GM12878 (cell line): ENCODE measurements around the gene NUAK1. TPM values are rescaled to one million over a fixed set of nuclear protein-coding genes. Genes with fewer than 3 reads are reported as not detected.

Source experiments
- ATAC-seq: fragments of 200-7000 bp; cut with Tn5 transposase; 3 replicates; pipeline ENCODE4 v1.9.1; 2020; ENCODE audit warnings: mild to moderate bottlenecking, moderate library complexity
- BruUV-seq: library from RNA; stranded (reverse); fragments of 400-500 nt; replicated peaks from 2 replicates; lab custom pipeline; 2021; lab: Mats Ljungman, UMichigan
- CTCF ChIA-PET: fragments of 300-600 bp; sonication (Branson Sonifier 250); formaldehyde crosslinking; extraction: SDS; loops from one replicate; lab custom pipeline; 2021; ENCODE audit warnings: inconsistent platforms; lab: Yijun Ruan, JAX
- POLR2A ChIA-PET: fragments of 350-600 bp; formaldehyde crosslinking; extraction: SDS; loops from one replicate; lab custom pipeline; 2021; ENCODE audit warnings: inconsistent platforms; lab: Charles Lee
- RAD21 ChIA-PET: fragments of 300-600 bp; sonication (Branson Sonifier 250); formaldehyde crosslinking; loops from one replicate; lab custom pipeline; 2023; ENCODE audit warnings: antibody characterized with exemption; ENCODE audit not compliant: unreplicated experiment; lab: Charles Lee
- SMC1A ChIA-PET: fragments of 300-600 bp; sonication (Branson Sonifier 250); formaldehyde crosslinking; loops from one replicate; lab custom pipeline; 2023; ENCODE audit not compliant: unreplicated experiment, uncharacterized antibody; lab: Charles Lee
- DNase-seq: peaks from one replicate; pipeline ENCODE4 v3.0.0-alpha.2; 2011; ENCODE audit warnings: low read depth, low spot score
- FAIRE-seq: peaks from 3 replicates; lab custom pipeline; 2011; peaks lifted over from hg19 to GRCh38; lab: Jason Lieb, UNC
- H2AFZ ChIP-seq: 2 replicates; pipeline ENCODE4 v1.6.0; 2011; ENCODE audit warnings: low read depth, low read length, control low read depth; ENCODE audit not compliant: control insufficient read depth
- H3K27ac ChIP-seq: 2 replicates; pipeline ENCODE4 v1.5.1; 2011; ENCODE audit warnings: control low read depth; ENCODE audit not compliant: control insufficient read depth, insufficient read depth
- H3K27me3 ChIP-seq, 2 experiments: replicated peaks in 1 of 2; 2 replicates each; pipeline versions ENCODE4 v1.6.0 to v1.6.1; 2011; ENCODE audit warnings: low read length in 1 of 2; ENCODE audit not compliant: control insufficient read depth in 2 of 2, insufficient read depth in 2 of 2
- H3K36me3 ChIP-seq, 2 experiments: 2 replicates each; pipeline ENCODE4 v1.5.1; 2011; ENCODE audit warnings: low read length in 1 of 2; ENCODE audit not compliant: control insufficient read depth in 2 of 2, insufficient read depth in 2 of 2
- H3K4me1 ChIP-seq: 2 replicates; pipeline ENCODE4 v1.6.1; 2011; ENCODE audit warnings: mild to moderate bottlenecking, low read length, moderate library complexity, mixed read lengths; ENCODE audit not compliant: control insufficient read depth, insufficient read depth
- H3K4me2 ChIP-seq: 2 replicates; pipeline ENCODE4 v1.6.0; 2011; ENCODE audit warnings: control low read depth; ENCODE audit not compliant: control insufficient read depth, insufficient read depth
- H3K4me3 ChIP-seq: fragments of 200-600 bp; sonication (generic); 2 replicates; pipeline ENCODE4 v1.5.1; 2016
- H3K79me2 ChIP-seq: 2 replicates; pipeline ENCODE4 v1.6.0; 2011; ENCODE audit warnings: low read length; ENCODE audit not compliant: control insufficient read depth, insufficient read depth
- H3K9ac ChIP-seq: 2 replicates; pipeline ENCODE4 v1.8.0; 2011; ENCODE audit warnings: low read length, control low read depth, mixed read lengths; ENCODE audit not compliant: control insufficient read depth, insufficient read depth
- H3K9me3 ChIP-seq: replicated peaks from 3 replicates; pipeline ENCODE4 v1.5.1; 2011; ENCODE audit warnings: mild to moderate bottlenecking, low read length; ENCODE audit not compliant: control insufficient read depth, insufficient read depth
- H4K20me1 ChIP-seq: 2 replicates; pipeline ENCODE4 v1.6.0; 2011; ENCODE audit not compliant: control insufficient read depth, insufficient read depth
- ASH2L ChIP-seq: fragments of 300-600, 200-600 bp; sonication (generic); IDR thresholded peaks from 2 replicates; pipeline ENCODE4 v1.6.1; 2017; ENCODE audit warnings: low read depth, mild to moderate bottlenecking, borderline replicate concordance
- BHLHE40 ChIP-seq, 2 experiments: fragments of 450-650 bp in 1 of 2; IDR thresholded peaks; 2 replicates each; pipeline ENCODE4 v1.6.1; 2011 to 2017; ENCODE audit warnings: low read depth in 2 of 2, borderline replicate concordance in 1 of 2, improper control_type of control experiment in 1 of 2, low read length in 1 of 2, mild to moderate bottlenecking in 1 of 2
- CEBPB ChIP-seq, 2 experiments: fragments of 150-350 bp in 1 of 2; IDR thresholded peaks; 2 replicates each; pipeline ENCODE4 v1.6.1; 2012 to 2014; ENCODE audit warnings: low read depth in 2 of 2, low read length in 2 of 2, borderline replicate concordance in 1 of 2, inconsistent platforms in 1 of 2
- CHD4 ChIP-seq: fragments of 200-600 bp; sonication (generic); IDR thresholded peaks from 2 replicates; pipeline ENCODE4 v1.6.1; 2016; ENCODE audit warnings: mild to moderate bottlenecking
- KLF5 ChIP-seq: fragments of 450-650 bp; IDR thresholded peaks from 2 replicates; pipeline ENCODE4 v1.6.1; 2014; ENCODE audit warnings: mild to moderate bottlenecking; ENCODE audit not compliant: partially characterized antibody
- NBN ChIP-seq: fragments of 450-650 bp; IDR thresholded peaks from 2 replicates; pipeline ENCODE4 v1.6.1; 2016
- RB1 ChIP-seq: fragments of 450-650 bp; formaldehyde crosslinking; IDR thresholded peaks from 2 replicates; pipeline ENCODE4 v1.6.1; 2017; ENCODE audit warnings: mild to moderate bottlenecking, borderline replicate concordance
- RBBP5 ChIP-seq: fragments of 200-600 bp; sonication (generic); conservative IDR thresholded peaks from 2 replicates; pipeline ENCODE4 v1.6.1; 2016
- RUNX3 ChIP-seq: IDR thresholded peaks from 2 replicates; pipeline ENCODE4 v1.6.1; 2012; ENCODE audit warnings: low read length, inconsistent platforms
- SUZ12 ChIP-seq: fragments of 200-600 bp; sonication (generic); IDR thresholded peaks from one replicate; pipeline ENCODE4 v1.6.1; 2018; ENCODE audit warnings: antibody characterized with exemption, mild to moderate bottlenecking; ENCODE audit not compliant: unreplicated experiment
- WGBS: methylation state at CpG from one replicate; pipeline ENCODE4 v1.1.6; 2016; ENCODE audit warnings: low lambda C conversion rate; ENCODE audit not compliant: insufficient replicate concordance, insufficient coverage; ENCODE audit errors: missing lambda C conversion rate; 5-methylcytosine and 5-hydroxymethylcytosine counted together
- in situ Hi-C: fragments of 300-500 bp; cut with MboI; formaldehyde crosslinking; loops from 9 replicates; pipeline ENCODE4 v1.14.3; 2018; ENCODE audit warnings: mixed read lengths
- intact Hi-C: fragments of 100-400 bp; cut with micrococcal nuclease; formaldehyde crosslinking; loops from one replicate; pipeline ENCODE4 v1.14.2; 2022; ENCODE audit not compliant: unreplicated experiment
- polyA plus RNA-seq, 11 experiments: library from polyadenylated mRNA; depleted of rRNA in 4 of 11; unstranded in 6 of 11; stranded (reverse) in 5 of 11; fragments of >200 nt; fragmentation: Nextera tagmentation in 4 of 11; fragmentation: Illumina TruSeq in 1 of 11; extraction: Ambion mirVana in 4 of 11; extraction: Trizol in 1 of 11; gene quantifications; 1 replicate in 1 of 11; 2 replicates in 10 of 11; pipeline versions ENCODE4 v1.2.1 to v1.2.3, GENCODE V29; 2011 to 2016; ENCODE audit warnings: inconsistent platforms in 2 of 11, missing spikeins in 2 of 11, low read depth in 1 of 11
- total RNA-seq, 4 experiments: library from RNA; depleted of rRNA in 3 of 4; stranded (reverse); fragments of >200 nt in 3 of 4; fragmentation: Illumina TruSeq in 1 of 4; extraction: Trizol in 1 of 4; gene quantifications; 2 replicates each; pipeline versions ENCODE4 v1.2.1 to v1.2.3, GENCODE V29; 2013 to 2021
- TF ChIP-seq, protein P1 (sequence below): fragments of 450-650 bp; IDR thresholded peaks from 2 replicates; pipeline ENCODE4 v1.6.1; 2017; ENCODE audit warnings: mild to moderate bottlenecking

Gene NUAK1
- total and polyA plus RNA-seq, 10 of the 15 experiments (the other 5 are each of a cell fraction or from before 2014, with no cell fraction given): 0.03 to 0.42 (median 0.08) TPM; not detected in 2

DNA sequence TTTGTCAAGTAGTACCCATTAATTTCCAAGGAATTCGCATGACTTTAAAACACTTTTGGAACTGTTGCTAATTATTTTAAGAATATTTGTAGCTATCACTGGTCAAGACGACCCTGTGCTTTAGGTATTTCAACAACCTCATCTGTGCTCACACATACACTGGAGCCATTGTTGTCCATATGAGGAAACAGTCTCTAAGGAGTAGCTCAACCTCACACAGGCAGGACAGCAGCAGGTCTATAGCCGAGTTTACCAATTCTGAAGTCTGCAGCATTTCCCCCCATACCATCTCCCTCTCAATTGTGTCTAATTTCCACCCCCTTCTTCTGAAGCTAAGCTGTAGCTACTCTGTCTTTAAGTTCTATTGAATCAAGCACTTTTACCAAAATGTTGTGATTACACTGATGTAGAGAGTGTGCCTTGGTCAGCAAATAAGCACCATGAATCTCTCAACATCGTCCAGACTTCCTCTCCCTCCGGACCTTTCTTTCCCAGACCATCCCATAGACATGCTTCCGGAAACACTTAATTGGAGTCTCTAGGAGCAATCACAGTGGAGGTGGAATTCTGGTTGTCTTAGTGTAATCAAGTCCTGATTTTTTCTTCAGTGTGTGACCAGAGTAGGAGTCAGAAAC, 48.5 kb upstream of the NUAK1 start:
- no peaks in the 10 kb centered on the region for H3K4me1 ChIP-seq
- H3K9me3 ChIP-seq: no peaks in the 10 kb centered on the region
- H3K4me2 ChIP-seq: no peak overlapping the region
- in situ Hi-C loops: no loop called here
- TF ChIP-seq NBN (no peak), ASH2L (no peak), RB1 (no peak)
- H3K79me2 ChIP-seq: no peaks in the 10 kb centered on the region
- no peak overlapping the region for H3K4me3 ChIP-seq
- ChIA-PET CTCF (interaction anchor here (0.6 kb wide), 1 partner anchor 30 kb away, joined by 3 read pairs; no protein-coding TSS in a partner anchor), POLR2A (no interaction called here), SMC1A (no interaction called here), RAD21 (interaction anchor here (0.8 kb wide), 1 partner anchor 68 kb away, joined by 3 read pairs; no protein-coding TSS in a partner anchor)
- intact Hi-C loops: no loop called here
- 16% methylated on average over 6 of the region's 6 CpGs for WGBS
- FAIRE-seq (no peak), ATAC-seq (no peak), DNase-seq (no peak)
- no peaks in the 10 kb centered on the region for H3K36me3 ChIP-seq
- no peak overlapping the region for H3K9ac ChIP-seq
- no peak overlapping the region for H3K27ac ChIP-seq
- no peaks in the 10 kb centered on the region for H4K20me1 ChIP-seq
- H2AFZ ChIP-seq: no peak overlapping the region
- peaks cover 0 to 2% of the 10 kb centered on the region in 2 experiments; a peak in 2 of 4 replicates for H3K27me3 ChIP-seq
- BruUV-seq: no TSS peak

DNA sequence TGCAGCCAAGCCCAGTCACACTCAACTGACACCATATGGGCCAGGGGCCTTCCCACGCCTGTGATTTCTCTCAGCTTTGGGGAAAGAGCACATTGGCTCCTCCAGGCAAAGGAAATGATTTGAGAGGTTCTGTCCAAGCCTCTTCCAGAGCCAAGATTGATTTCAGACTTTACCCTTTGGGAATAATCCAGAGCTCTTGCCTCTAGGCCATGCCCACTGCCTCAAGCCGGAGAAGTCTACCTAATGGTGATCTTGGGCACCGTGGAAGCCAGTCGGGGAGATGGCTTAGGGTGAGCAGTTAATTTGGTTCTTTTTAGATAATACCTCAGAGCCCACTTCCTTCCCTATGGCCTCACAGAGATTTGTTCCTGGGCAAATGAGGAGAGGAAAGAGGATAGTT, 45.0 kb upstream of the NUAK1 start:
- Histone ChIP-seq H2AFZ (no peak overlapping the region), H3K79me2 (no peaks in the 10 kb centered on the region), H3K9me3 (no peaks in the 10 kb centered on the region), H3K9ac (no peak overlapping the region), H3K27me3 (peaks cover 0 to 2% of the 10 kb centered on the region in 2 experiments; a peak in 2 of 4 replicates), H3K4me3 (no peak overlapping the region), H3K4me1 (no peaks in the 10 kb centered on the region), H4K20me1 (no peaks in the 10 kb centered on the region), H3K4me2 (no peak overlapping the region), H3K36me3 (no peaks in the 10 kb centered on the region), H3K27ac (no peak overlapping the region)
- no TSS peak for BruUV-seq
- in situ Hi-C loops: no loop called here
- ChIA-PET RAD21 (no interaction called here), CTCF (interaction anchor here (1.8 kb wide), 1 partner anchor 48 kb away, joined by 3 read pairs; no protein-coding TSS in a partner anchor), POLR2A (no interaction called here), SMC1A (no interaction called here)
- ATAC-seq (no peak), FAIRE-seq (no peak), DNase-seq (no peak)
- TF ChIP-seq RUNX3 (no peak), BHLHE40 (IDR thresholded peaks at IDR 0.05; ENCODE audit: borderline replicate concordance in 1 of 2, low read depth in 2 of 2, low read length in 1 of 2) (no peak), CEBPB (IDR thresholded peaks at IDR 0.05; ENCODE audit: borderline replicate concordance in 1 of 2, low read depth in 2 of 2, low read length in 2 of 2) (no peak), KLF5 (no peak), RBBP5 (no peak), CHD4 (no peak), SUZ12 (no peak)
- TF ChIP-seq, protein P1, sequence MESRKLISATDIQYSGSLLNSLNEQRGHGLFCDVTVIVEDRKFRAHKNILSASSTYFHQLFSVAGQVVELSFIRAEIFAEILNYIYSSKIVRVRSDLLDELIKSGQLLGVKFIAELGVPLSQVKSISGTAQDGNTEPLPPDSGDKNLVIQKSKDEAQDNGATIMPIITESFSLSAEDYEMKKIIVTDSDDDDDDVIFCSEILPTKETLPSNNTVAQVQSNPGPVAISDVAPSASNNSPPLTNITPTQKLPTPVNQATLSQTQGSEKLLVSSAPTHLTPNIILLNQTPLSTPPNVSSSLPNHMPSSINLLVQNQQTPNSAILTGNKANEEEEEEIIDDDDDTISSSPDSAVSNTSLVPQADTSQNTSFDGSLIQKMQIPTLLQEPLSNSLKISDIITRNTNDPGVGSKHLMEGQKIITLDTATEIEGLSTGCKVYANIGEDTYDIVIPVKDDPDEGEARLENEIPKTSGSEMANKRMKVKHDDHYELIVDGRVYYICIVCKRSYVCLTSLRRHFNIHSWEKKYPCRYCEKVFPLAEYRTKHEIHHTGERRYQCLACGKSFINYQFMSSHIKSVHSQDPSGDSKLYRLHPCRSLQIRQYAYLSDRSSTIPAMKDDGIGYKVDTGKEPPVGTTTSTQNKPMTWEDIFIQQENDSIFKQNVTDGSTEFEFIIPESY: no peak
- 44% methylated on average over 4 of the region's 4 CpGs for WGBS
- intact Hi-C loops: no loop called here
